ENCODE data around the gene EXOSC3. TPM values are rescaled to one million over a fixed set of nuclear protein-coding genes. Genes with fewer than 3 reads are reported as not detected.

The EXOSC3 gene
- total RNA-seq, 1 experiment from 2014 or later = 81.0 TPM

DNA sequence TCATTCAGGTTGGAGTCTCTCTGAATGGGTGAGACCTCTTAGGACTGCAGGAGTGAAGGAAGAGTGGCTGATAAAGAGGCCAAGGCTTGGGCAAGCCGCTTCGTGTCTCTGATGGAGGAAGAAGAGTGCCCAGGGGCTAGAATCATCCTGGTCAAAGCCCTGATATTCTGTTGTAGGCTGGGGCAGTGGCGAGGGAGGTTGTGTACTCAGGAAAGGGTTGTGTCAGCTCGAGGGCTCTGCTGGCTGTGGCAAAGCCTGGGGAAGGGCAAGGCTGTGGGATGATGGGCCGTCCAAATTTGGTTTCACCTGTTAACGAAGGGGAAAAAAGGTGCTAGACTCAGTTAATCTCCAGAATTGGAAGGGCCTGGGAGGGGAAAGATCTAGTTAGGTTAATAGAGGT is 33.7 kb downstream of the EXOSC3 start:
- H3K27ac Mint-ChIP-seq = peak overlapping the region in 2 of 3 experiments; percentile 19 to 34; a peak in 2 of 7 replicates
- peaks cover 8% of the 10 kb centered on the region for H3K27me3 Mint-ChIP-seq (ENCODE audit: low read depth)
- Histone ChIP-seq H4K8ac (replicated peaks; ENCODE audit: insufficient read length, low read depth, low read length) (no peak overlapping the region), H3T11ph (ENCODE audit: low read length) (no peak overlapping the region), H4K5ac (ENCODE audit: insufficient read length, low read depth, low read length) (no peak overlapping the region), H3K27ac (ENCODE audit: insufficient read length, low read depth, low read length) (no peak overlapping the region), H2BK20ac (ENCODE audit: low read depth, low read length, poor library complexity, severe bottlenecking) (no peak overlapping the region), H3K23me2 (ENCODE audit: insufficient read length, low read depth, low read length, poor library complexity, severe bottlenecking) (peaks cover 4% of the 10 kb centered on the region), H3K79me1 (ENCODE audit: insufficient read depth, low read depth, low read length, poor library complexity, severe bottlenecking) (no peaks in the 10 kb centered on the region), H3K56ac (ENCODE audit: insufficient read length, low read depth, low read length) (no peak overlapping the region), H3K4me2 (ENCODE audit: insufficient read depth, insufficient read length, low read length) (no peak overlapping the region), H4K91ac (ENCODE audit: insufficient read length, low read depth, low read length) (no peak overlapping the region), H3K27me3 (ENCODE audit: insufficient read depth, low read length) (no peaks in the 10 kb centered on the region), H2BK120ac (ENCODE audit: low read depth, low read length, poor library complexity, severe bottlenecking) (no peak overlapping the region), H3K4ac (ENCODE audit: low read depth, low read length) (no peak overlapping the region), H2BK5ac (ENCODE audit: insufficient read length, low read length) (no peak overlapping the region), H2BK15ac (ENCODE audit: low read depth, low read length) (no peak overlapping the region), H3K18ac (ENCODE audit: insufficient read length, low read depth, low read length) (no peak overlapping the region), H3K9ac (ENCODE audit: extremely low read depth, insufficient read length, low read length) (no peak overlapping the region), H3K14ac (ENCODE audit: insufficient read depth, low read length) (no peak overlapping the region), H2AFZ (ENCODE audit: low read length) (no peak overlapping the region), H2BK12ac (ENCODE audit: insufficient read length, low read depth, low read length) (no peak overlapping the region), H3K79me2 (ENCODE audit: insufficient read depth, low read length) (no peaks in the 10 kb centered on the region; the same call in 1 of the 2 replicates), H3K23ac (ENCODE audit: insufficient read length, low read depth, low read length) (no peak overlapping the region), H3K4me1 (ENCODE audit: insufficient read depth, low read length) (no peaks in the 10 kb centered on the region), H2AK5ac (ENCODE audit: insufficient read length, low read length) (no peak overlapping the region), H3K9me3 (ENCODE audit: control insufficient read depth, low read depth, low read length) (no peaks in the 10 kb centered on the region), H4K20me1 (ENCODE audit: control insufficient read depth, insufficient read depth, insufficient read length) (no peaks in the 10 kb centered on the region)
- peaks cover 0 to 7% (median 2%) of the 10 kb centered on the region in 3 experiments; a peak in 3 of 7 replicates for H3K36me3 Mint-ChIP-seq (ENCODE audit: insufficient read depth in 1 of 3, low read depth in 3 of 3)
- H3K4me3 Mint-ChIP-seq = no peak overlapping the region; a peak in 1 of 5 replicates
- H3K4me1 Mint-ChIP-seq = peaks cover 11 to 12% of the 10 kb centered on the region in 2 experiments
- WGBS (ENCODE audit: extremely low coverage, insufficient read length, low lambda C conversion rate) = no CpG with 5 or more reads among the region's 6 CpGs
- TF ChIP-seq, protein P1, sequence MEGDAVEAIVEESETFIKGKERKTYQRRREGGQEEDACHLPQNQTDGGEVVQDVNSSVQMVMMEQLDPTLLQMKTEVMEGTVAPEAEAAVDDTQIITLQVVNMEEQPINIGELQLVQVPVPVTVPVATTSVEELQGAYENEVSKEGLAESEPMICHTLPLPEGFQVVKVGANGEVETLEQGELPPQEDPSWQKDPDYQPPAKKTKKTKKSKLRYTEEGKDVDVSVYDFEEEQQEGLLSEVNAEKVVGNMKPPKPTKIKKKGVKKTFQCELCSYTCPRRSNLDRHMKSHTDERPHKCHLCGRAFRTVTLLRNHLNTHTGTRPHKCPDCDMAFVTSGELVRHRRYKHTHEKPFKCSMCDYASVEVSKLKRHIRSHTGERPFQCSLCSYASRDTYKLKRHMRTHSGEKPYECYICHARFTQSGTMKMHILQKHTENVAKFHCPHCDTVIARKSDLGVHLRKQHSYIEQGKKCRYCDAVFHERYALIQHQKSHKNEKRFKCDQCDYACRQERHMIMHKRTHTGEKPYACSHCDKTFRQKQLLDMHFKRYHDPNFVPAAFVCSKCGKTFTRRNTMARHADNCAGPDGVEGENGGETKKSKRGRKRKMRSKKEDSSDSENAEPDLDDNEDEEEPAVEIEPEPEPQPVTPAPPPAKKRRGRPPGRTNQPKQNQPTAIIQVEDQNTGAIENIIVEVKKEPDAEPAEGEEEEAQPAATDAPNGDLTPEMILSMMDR (conservative IDR thresholded peaks at IDR 0.05) = no peak
- DNase-seq = no peak
- peaks cover 0 to 5% of the 10 kb centered on the region in 2 experiments; a peak in 2 of 5 replicates for H3K9me3 Mint-ChIP-seq
